Activated CD4-positive, alpha-beta T cell treated with anti-CD3 and anti-CD28 coated beads, Interleukin-2, amount 50 U/mL, for 4 hours (primary cell): ENCODE data around the gene ADAMTS20.
"Not testable (repeated sequence)": the region's sequence is repeated elsewhere in the genome, so short reads cannot be mapped to it uniquely, and the experiment has no call there.

ENCODE experiments used
- DNase-seq, 2 experiments: peaks; one replicate each; pipeline ENCODE4 v3.0.0-alpha.2; 2020

Gene ADAMTS20

GRCh38 chr12:43551971-43552559 lies at the start of gene ADAMTS20:
TSS of gene ADAMTS20 (minus strand) at chr12:43552203. CDS start at chr12:43551921, 282 bp downstream.
- no peak for DNase-seq

- no peak for DNase-seq
Measured at GRCh38 chr12:43599708-43600107, 47.7 kb upstream of the ADAMTS20 start.

GRCh38 chr12:43599066-43599465 lies 47.1 kb upstream of the ADAMTS20 start:
- DNase-seq: no peak

GRCh38 chr12:43590307-43590706 lies 38.3 kb upstream of the ADAMTS20 start:
- DNase-seq: no peak

- no peak for DNase-seq
Measured at GRCh38 chr12:43586646-43587245, 34.7 kb upstream of the ADAMTS20 start.

GRCh38 chr12:43585676-43586075 lies 33.7 kb upstream of the ADAMTS20 start:
- no peak for DNase-seq

- DNase-seq: no peak
Measured at GRCh38 chr12:43580601-43581000, 28.6 kb upstream of the ADAMTS20 start.

GRCh38 chr12:43579206-43579605 lies 27.2 kb upstream of the ADAMTS20 start:
- DNase-seq: no peak

- no peak for DNase-seq
Measured at GRCh38 chr12:43578782-43579181, 26.8 kb upstream of the ADAMTS20 start.

- no peak for DNase-seq
Measured at GRCh38 chr12:43577381-43577780, 25.4 kb upstream of the ADAMTS20 start.

- no peak for DNase-seq
Measured at GRCh38 chr12:43576162-43576561, 24.2 kb upstream of the ADAMTS20 start.

- no peak for DNase-seq
Measured at GRCh38 chr12:43571885-43572284, 19.9 kb upstream of the ADAMTS20 start.

GRCh38 chr12:43556057-43556456 lies 4.1 kb upstream of the ADAMTS20 start:
- no peak for DNase-seq

GRCh38 chr12:43551279-43551970 lies 578 bp downstream of the ADAMTS20 start:
- DNase-seq: no peak

GRCh38 chr12:43550831-43551271 lies 1.2 kb downstream of the ADAMTS20 start:
- DNase-seq: no peak

- no peak for DNase-seq
Measured at GRCh38 chr12:43544703-43545102, 7.3 kb downstream of the ADAMTS20 start.

GRCh38 chr12:43540470-43540869 lies 11.5 kb downstream of the ADAMTS20 start:
- DNase-seq: no peak

- not testable (repeated sequence) for DNase-seq
Measured at GRCh38 chr12:43537675-43538074, 14.3 kb downstream of the ADAMTS20 start.

GRCh38 chr12:43516045-43516444 lies 36.0 kb downstream of the ADAMTS20 start:
- DNase-seq: no peak

- DNase-seq: no peak
Measured at GRCh38 chr12:43501703-43502102, 50.3 kb downstream of the ADAMTS20 start.

GRCh38 chr12:43493261-43493797 lies 58.7 kb downstream of the ADAMTS20 start:
- no peak for DNase-seq

- no peak for DNase-seq
Measured at GRCh38 chr12:43482311-43483085, 69.5 kb downstream of the ADAMTS20 start.

GRCh38 chr12:43480591-43480990 lies 71.4 kb downstream of the ADAMTS20 start:
- DNase-seq: no peak
